ENCODE measurements around the gene GRID2IP.
"Not testable (repeated sequence)": the region's sequence is repeated elsewhere in the genome, so short reads cannot be mapped to it uniquely, and the experiment has no call there.

GRID2IP gene

GRCh38 chr7:6487184-6487545, 64.1 kb downstream of the GRID2IP start:
- no peak for DNase-seq (ENCODE audit: low read depth)

- DNase-seq (ENCODE audit: low read depth) = no peak
Measured at GRCh38 chr7:6486438-6487183, 64.7 kb downstream of the GRID2IP start.

DNA sequence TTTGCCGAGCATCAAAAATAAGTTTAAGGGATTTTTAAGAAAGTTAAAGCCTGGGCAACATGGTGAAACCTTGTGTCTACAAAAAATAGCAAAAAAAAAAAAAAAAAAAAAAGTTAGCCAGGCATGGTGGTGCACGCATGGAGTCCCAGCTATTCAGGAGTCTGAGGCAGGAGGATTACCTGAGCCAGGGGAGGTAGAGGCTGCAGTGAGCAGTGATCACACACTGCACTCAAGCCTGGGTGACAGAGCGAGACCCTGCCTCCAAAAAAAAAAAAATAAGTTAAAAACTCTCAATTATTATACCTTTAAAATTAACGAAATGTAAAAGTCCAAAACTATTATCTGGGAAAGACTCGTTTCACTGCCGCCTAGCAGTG, 68.5 kb downstream of the GRID2IP start:
- DNase-seq (ENCODE audit: low read depth) = no peak

DNA sequence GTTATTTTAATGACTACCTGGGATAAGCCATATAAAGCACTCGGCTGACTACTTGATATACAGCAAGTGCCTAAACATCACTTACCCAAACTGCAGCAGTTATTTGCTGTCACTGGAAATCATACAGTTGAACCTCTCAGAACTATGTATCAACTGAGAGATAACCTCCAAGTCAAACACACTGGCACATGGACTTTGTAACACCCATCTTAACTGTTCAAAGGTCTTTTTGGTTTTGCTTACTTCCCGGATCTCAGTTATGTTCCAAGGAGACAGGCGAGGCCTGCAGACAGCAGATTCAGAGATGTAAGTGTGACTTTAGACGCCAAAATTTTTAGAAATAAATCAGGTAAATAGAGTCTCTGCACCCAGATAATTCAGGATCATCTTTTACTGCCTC, 69.0 kb downstream of the GRID2IP start:
- DNase-seq (ENCODE audit: low read depth) = no peak

- no peak for DNase-seq (ENCODE audit: low read depth)
Measured at GRCh38 chr7:6481445-6481844, 69.8 kb downstream of the GRID2IP start.

DNA sequence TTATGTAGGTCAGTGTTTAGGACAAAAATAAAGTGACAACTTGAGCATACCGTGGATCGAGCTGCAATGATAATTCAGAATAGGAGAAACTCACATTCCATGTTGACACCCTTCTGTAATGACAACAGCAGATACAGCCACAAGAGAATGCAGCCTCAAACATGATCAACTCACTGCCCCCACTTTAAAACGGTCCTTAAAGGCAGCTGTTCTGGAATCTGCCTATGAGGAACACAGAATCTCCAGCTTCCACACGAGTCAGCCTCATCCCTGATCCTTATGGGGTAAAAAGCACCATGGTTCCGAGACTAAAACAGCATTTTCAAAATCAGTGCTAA, 71.0 kb downstream of the GRID2IP start:
- DNase-seq (ENCODE audit: low read depth) = no peak

GRCh38 chr7:6479067-6479466, 72.2 kb downstream of the GRID2IP start:
- DNase-seq (ENCODE audit: low read depth) = no peak

DNA sequence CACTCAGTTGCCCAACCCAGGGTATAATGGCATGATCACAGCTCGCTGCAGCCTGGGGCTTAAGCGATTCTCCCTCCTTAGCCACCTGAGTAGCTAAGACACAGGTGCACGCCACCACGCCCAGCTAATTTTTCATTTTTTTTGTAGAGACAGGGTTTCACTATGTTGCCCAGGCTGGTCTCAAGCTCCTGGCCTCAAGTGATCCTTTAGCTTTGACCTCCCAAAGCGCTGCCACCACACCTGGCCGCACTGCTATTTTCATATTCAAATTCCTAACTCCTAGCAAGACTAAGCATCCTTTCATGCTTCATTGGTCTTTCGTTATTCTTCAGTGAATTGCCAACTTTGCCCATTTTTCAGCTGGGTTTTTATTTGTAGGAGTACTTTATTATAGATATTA, 73.1 kb downstream of the GRID2IP start:
- no peak for DNase-seq (ENCODE audit: low read depth)

- no peak for DNase-seq (ENCODE audit: low read depth)
Measured at GRCh38 chr7:6477318-6477660, 74.0 kb downstream of the GRID2IP start.

DNA sequence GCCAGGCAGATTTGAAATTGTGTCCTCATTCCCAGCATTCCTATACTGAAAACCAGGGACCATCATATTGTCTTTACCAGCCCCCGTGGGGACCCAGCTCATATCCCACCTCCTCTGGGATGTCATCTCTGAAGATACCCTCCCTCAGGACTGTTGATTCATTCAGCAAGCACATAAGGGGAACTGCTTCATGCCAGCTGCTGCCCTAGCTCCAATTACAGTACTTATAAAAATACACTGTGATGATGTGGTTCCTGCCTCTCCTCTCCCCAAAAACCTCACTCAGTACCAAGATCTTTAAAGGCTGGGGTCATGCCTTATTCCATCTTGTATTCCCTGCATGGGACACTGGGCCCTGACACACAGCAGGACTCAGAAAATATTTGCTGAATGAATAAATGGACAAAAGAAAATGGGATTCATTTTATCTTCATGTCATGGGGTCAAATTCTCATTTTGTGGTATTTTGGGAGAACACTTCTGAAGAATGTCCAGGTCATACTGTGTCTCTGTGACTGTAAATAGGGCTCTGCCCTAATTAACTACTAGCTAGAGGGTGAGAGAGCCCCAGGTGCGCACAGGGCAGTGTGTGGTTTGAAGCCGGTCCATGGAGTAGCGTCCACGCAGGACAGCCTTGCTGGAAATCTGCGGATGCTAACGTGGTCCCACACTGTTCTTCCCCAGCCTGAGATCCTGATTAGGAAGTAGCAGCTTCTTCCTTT, 74.5 kb downstream of the GRID2IP start:
- DNase-seq (ENCODE audit: low read depth) = no peak

- no peak for DNase-seq (ENCODE audit: low read depth)
Measured at GRCh38 chr7:6475433-6476186, 75.7 kb downstream of the GRID2IP start.

- no peak for DNase-seq (ENCODE audit: low read depth)
Measured at GRCh38 chr7:6465862-6466261, 85.4 kb downstream of the GRID2IP start.

- not testable (repeated sequence) for DNase-seq (ENCODE audit: low read depth)
Measured at GRCh38 chr7:6463609-6464008, 87.7 kb downstream of the GRID2IP start.

DNA sequence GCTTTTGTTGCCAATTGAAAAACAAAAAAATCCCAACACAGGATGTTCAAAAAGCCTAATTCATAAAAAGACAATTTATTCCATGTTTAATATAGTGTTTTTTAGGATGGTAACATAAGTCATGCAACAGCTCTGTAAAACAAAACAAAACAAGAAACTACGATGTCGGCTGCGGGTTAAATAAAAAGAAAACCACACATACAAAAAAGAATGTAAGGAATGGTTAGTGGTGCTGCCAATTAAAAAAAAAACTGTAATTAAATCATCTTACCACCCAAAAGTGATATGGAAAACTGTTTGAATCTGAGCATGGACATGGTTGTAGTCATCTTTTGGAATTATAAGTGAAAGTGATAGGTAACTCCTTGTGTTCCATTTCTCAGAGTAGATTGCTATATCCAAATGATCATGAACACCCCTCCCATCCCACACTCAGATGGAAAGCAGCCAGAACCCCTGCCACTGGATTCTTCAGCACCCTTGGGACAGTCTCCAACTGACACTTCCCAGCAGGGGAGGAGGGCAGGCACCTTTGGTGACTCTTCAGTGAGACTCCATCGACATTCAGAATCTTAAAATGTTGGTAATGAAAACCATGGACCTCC, 89.2 kb downstream of the GRID2IP start:
- no peak for DNase-seq (ENCODE audit: low read depth)

DNA sequence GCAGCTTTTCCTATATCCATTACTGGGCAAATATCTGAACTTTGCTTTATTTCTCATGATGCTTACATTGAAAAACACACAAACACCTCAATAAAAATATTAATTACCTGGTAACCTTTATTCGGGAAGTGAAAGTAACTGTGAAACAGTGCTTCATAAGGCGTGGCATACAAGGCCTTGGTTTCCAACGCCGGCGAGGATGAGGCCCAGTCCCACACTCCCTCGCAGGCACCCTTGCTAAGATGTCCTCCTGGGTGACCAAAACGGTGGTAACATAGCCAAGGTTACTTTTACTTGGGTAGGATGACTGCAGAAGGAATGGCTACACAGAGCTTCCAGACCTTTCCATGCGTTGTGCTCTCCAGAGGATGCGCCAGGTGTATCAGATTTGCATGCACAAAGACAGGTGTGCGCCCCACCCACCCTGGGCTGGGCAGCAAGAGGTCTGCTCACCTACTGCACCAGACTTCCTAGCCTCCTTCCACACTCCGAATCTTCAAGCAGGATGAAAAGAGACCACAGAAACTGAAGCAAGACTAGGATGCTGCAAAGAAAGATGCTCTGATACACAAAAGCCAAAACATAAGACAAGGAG, 90.2 kb downstream of the GRID2IP start:
- no peak for DNase-seq (ENCODE audit: low read depth)

DNA sequence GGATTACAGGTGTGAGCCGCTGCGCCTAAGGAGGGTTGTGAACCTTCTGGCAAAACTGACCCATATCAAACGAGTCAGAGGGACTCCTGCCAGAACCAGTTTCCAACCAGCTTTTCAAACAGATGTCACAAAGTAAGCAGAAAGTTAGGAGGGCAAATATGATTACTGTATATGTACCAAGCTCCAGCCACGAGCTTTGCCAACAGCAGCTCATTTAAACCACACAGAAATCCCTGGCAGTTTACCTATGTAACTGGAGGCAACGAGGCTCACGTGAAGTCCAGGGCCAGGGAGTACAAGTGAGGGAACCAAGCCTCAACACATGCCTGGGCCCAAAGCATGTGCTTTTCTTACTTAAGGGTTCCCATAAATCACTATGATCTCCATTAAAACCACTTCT, 91.0 kb downstream of the GRID2IP start:
- no peak for DNase-seq (ENCODE audit: low read depth)

DNA sequence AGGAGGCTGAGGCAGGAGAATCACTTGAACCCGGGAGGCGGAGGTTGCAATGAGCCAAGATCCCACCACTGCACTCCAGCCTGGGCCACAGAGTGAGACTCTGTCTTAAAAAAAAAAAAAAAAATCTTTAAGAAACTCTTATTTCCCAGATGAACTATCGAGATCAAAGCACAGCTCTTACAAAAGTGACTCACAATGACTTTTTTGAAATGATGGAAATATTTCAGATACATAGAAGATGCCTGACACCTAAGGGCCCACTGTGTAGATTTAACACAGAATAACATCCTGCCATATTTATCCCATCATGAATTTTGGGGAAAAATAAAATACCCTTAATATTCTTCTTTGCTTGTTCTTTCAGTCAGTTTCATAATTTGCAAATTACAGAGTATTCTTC, 92.6 kb downstream of the GRID2IP start:
- DNase-seq (ENCODE audit: low read depth) = not testable (repeated sequence)

DNA sequence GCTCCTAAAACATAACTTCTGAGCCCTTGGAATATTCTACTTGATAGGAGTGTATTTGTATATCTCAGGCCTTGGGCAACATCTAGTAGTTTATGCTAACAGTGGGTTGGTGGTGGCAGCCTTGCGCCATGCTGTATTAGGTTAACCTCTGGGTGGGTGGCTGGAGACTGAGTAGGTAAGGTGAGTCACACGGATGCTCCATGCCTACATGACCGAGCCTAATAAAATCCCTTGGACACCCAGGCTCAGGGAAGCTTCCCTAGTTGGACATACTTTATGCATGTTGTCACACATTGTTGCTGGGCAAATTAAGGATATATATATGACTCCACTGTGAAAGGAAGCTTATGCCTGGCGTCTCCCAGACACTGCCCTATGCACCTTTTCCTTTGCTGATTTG, 97.5 kb downstream of the GRID2IP start:
- no peak for DNase-seq (ENCODE audit: low read depth)

DNA sequence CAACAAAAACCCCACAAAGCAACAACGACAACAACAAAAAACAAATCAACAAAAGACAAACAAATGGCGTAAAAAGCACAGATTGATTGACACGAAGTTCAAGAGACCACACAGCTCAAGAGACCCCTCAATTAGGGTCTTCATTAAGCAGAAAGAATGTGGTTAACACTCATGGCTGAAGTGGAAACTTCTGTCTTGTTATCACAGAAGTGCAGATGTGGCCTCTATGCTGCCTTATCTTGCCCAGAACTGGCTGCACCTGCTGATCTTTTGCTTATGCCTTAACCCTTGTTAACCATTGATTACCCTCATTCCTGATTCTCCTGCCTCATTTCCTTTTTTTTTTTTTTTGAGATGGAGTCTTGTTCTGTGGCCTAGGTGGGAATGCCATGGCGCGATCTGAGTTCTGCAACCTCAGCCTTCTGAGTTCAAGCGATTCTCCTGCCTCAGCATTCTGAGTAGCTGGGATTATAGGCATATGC, 100.0 kb downstream of the GRID2IP start:
- no peak for DNase-seq (ENCODE audit: low read depth)

DNA sequence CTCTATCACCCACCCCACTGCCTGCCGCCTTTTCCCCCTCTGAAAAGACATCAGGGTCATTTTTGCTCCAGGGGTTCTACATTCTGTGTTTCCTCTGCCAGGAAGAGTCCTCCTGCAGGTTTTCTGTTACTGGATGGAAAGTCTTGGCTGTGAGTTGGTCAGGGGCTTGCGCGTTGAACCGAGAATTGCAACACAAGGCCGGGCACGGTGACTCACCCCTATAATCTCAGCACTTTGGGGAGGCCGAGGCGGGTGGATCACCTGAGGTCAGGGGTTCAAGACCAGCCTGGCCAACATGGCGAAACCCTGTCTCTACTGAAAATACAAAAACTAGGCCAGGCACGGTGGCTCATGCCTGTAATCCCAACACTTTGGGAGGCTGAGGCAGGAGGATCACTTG, 100.7 kb downstream of the GRID2IP start:
- not testable (repeated sequence) for DNase-seq (ENCODE audit: low read depth)

- not testable (repeated sequence) for DNase-seq (ENCODE audit: low read depth)
Measured at GRCh38 chr7:6449884-6450283, 101.4 kb downstream of the GRID2IP start.

DNA sequence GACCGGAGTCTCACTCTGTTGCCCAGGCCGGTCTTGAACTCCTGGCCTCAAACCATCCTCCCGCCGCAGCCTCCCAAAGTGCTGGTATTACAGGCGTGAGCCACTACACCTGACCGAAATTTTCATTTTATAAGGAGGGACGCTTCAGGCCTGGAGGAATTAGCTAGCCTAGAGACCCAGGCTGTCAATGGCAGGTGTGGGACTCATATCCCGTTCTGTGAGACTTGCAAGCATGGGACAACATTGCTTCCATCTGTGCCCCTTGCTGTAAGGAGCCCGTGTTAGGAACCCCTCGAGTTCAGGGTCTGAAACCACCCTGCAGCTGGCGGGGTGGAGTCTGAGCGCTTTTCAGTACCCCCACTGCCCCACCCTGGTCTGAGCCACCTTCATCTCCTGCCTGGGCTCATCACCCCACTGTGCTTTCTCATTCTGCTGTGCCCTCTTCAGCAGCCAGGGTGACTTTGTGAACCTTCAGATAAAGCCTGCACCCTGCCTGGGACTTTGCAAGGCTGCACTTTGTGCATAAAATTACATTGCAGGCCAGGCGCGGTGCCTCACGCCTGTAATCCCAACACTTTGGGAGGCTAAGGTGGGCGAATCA, 102.2 kb downstream of the GRID2IP start:
- no peak for DNase-seq (ENCODE audit: low read depth)
